AG08395 (cell line): ENCODE measurements around the gene PTPRU.

ENCODE experiments used
- DNase-seq: peaks from one replicate; pipeline ENCODE4 v3.0.0; 2012; ENCODE audit warnings: mixed read lengths, low spot score

The PTPRU gene

DNA sequence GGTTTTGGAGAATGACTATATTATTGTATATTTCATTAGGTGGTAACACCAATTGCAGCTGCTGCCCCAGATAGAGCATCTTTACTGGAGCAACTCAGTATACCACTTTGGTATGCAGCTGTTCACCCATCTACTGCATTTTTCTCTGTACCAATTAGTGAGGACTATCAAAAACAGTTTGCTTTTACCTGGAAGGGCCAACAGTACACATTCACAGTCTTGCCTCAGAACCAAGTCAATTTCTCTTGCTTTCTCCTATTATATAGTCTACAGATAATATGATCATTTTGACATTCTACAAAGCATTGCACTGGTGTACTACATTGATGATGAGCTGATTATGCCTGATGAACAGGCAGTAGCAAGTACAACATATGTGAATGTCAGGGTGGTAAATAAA is 99.3 kb downstream of the PTPRU start:
- no peak for DNase-seq

DNA sequence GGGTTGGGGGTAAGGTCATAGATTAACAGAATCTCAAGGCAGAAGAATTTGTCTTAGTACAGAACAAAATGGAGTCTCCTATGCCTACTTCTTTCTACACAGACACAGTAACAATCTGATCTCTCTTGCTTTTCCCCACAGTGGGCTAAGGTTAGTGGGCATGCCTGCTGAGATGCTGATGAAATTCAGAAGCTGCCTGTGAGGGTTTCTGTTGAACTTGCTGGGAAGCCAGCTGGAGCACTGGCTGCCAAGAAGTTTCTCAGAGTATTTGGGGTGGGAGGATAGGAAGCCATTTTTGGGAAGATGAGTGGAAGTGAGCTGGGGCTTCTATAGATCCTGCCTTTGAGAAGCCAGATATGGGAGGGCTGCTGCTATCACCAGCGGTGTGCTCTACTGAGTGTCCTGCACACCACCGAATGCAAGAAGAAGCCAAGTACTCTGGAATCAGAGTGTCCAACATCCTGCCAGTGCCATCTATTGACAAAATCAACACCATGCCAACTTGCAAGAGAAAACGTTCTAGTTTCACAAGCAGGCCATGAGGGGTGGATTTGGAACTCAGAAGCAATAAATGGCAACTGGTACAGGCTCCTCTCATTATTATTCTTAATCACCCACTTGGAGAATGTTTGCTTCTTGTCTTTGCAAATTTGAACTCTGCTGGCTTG is 102.7 kb downstream of the PTPRU start:
- no peak for DNase-seq

DNA sequence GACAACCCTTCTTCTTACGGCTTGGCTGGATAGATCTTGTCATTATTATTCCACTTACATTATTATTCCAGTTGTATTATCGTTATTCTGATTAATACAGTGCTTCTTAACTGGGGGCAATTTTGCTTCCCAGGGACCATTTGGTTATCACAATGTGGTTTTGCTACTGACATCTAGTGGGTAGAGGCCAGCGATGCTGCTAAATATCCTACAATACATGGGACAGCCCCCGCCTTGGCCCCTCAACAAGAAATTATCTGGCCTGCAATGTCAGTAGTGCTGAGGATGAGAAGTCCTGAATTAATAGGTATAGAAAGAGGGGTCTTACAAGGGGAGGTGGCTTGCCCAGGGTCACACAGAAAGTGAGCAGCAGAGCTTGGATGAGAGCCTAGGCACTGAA is 105.6 kb downstream of the PTPRU start:
- no peak for DNase-seq

DNA sequence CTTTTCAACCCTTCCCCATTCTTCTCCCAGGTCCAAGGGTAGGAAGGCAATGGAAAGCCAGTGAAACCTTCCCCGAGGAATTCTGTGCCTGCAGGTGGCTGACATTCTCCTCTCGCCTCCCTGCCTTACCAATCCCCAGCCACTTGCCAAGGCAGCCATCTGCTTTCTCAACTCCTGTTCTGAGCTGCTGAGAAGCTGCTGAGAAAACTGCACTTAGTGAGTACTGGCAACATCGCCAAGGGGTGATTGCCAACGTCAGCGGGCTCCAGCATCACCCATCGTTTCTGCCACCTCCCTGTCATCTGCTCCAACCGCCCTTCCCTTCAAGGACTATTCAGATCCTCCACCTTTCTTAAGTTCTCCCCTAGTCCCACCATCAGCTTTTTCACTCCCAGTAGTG is 106.0 kb downstream of the PTPRU start:
- no peak for DNase-seq

DNA sequence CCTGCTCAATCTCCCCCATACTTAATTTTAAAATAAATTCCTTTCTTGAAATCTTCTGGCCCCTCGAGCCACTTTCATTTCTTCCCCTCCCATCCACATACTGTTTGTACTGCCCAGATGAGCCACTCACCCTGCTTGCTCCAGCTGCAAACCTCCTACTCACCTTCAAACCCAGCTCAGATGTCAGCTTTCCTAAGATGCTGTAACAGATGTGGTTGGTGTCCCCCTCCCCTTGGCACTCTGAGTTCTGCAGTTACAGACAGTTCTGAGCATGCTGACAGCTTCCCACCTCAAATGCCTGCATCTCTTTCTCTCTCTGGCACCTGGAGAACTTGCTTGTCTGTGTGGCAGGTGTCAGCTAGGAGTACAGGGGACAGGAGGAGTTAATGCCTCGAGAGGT is 106.7 kb downstream of the PTPRU start:
- DNase-seq, result no peak

DNA sequence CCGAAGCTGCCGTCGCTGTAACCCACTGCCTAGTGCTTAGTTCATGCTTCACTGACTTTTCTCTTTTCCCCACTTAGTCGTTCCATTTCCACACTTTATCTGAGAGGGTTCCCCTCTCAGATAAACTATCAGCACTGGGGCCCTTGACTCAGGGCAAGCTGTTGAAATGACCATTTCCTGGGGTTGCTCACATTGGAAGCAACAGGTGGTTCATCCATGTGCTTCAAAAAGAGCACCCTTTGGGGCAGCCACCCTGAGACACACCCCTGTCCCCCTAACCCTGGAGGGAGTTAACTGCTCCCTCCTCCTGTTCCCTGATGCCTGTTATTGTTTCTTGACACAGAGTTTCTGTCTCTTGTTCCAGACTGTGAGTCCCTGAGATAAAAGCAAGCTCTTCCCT is 107.2 kb downstream of the PTPRU start:
- DNase-seq, result no peak

DNA sequence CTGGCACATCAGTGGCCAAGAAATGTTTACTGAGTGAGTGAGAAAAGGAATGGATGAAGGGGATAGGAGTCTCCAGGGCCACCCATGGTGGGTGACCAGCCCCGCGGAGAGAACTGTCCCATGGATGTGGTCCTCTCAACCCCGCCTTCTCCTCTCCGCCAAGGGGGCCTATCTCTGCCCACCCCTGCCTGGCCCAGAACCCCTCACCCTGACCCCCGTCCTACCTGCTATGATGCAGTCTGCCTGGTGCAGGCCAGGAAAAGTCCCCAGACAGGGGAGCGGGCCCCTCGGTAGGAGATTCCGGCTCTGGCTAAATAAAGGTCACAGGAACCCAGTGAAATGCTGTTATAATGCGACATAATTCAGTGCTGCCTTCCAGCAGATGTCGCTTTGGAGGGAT is 107.6 kb downstream of the PTPRU start:
- no peak for DNase-seq

DNA sequence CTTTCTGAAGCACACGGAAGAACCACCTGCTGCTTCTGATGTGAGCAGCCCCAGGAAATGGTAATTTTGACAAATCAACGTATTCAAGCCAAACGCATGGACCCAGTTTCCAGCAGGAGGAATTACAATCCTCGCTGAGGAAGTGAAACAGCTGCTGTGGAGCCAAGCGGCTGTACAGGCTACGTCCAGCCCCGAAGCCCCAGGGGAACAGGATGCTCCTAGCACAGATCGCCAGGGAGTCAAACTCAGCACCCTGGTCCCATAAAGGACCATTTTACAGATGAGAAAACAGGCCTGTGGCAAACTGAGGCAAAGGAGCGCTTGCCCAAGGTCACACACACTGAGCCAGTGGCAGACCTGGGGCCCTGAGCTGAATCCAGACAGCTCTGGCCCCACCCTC is 108.0 kb downstream of the PTPRU start:
- no peak for DNase-seq

DNA sequence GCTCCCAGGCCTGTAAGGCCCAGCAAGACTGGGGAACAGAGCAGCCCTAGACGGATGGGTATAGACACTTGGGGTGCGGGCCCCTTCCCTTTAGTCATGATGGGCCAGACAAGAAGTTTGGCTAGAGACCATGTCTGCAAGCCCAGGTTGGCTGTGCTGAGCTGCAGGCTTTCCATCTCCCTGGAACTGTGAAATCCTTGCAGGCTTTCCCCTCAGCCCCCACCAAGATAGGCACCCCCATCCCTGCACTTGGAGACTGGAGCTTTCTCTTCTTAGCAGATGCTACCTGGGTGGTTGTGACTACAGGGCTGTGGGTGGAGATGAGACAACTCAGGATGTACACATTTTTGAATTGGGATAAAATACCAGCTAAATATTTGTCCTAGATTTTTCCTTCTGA is 110.3 kb downstream of the PTPRU start:
- no peak for DNase-seq

DNA sequence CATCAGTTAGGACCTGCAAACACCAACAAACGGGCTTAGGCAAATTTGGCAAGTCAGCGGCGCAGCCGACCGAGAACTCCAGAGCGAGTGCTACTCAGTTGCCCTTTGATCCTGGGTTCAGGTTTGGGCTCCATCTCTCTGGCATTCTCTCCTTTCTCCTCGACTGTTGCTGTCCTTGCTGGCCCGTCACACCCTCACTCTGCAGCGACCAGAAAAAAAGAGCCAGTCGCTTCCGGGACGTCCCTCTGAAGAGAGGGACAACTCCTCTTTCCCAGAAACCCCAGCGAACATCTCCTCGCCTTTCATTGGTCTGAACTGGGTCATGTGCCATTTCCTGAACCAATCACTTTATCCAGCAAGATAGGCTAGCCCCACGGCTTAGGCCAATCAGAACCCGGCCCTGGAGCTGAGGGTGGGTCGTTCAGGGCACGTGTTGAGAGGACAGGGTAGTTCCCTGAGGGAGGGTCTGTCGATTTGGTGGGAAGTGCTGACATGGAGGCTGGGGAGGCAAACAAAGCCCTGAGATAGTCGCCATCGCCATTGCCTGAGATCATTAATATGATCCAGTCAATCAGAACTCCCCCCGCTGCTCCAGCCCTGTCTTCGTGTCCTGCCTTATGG is 113.7 kb downstream of the PTPRU start:
- DNase-seq, result no peak

DNA sequence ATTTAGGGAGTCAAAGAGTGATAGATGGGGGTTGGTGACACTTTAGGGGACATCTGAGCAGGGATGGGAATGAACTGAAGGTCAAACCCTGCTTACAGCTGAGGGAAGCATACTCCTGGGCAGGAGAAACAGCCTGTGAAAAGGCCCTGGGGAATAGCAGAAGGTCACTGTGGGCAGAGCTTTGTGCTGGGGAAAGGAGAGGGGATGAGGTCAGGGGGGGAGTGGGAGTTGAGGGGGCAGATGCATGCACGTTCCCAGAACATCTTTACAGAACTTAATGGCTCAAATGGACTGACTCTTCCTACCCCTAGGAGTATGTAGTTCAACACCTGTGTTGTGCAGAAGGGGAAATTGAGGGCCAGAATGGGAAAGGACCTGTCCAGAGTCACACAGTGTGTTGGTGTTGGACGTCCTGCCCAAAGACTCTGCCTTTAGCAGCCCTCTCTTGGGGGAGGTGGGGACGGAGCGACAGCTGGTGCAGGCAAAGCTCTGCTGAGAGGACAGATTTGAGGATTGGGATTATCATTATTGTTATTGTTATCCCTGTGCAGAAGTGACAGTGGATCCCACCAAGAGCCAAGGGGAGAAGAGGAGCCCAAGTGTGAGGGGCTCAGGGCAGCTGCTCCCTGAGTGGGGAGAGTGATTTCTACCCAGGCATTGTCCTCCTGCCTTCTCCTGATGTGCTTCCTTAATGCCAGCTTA is 116.5 kb downstream of the PTPRU start:
- no peak for DNase-seq

DNA sequence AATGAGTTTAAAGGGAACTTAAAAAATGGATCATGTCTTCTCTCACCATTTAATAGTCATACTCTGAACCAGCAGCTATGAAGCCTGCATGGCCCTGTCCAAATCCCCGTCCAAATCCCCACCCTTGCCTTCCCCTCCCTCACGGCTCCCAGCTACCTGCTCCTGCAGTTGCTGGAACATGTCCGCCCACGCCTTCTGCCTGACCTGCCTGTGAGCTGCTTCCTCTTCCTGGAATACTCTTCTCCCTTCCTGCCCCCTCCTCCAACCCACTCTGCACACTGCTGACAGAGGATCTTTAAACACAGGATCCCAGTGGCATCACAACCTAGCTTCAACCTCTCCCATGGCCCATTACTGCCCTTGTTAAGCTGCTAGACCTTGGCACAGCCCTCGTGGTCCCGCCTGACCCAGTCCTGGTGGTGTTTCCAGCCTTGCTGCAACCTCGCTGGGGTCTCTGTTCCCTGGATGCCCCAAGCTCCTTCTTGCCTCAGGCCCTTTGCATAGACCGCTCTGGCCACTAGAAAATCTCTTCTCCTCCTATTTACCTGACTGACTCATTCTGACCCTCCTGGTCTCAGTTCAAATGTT is 118.3 kb downstream of the PTPRU start:
- no peak for DNase-seq

DNA sequence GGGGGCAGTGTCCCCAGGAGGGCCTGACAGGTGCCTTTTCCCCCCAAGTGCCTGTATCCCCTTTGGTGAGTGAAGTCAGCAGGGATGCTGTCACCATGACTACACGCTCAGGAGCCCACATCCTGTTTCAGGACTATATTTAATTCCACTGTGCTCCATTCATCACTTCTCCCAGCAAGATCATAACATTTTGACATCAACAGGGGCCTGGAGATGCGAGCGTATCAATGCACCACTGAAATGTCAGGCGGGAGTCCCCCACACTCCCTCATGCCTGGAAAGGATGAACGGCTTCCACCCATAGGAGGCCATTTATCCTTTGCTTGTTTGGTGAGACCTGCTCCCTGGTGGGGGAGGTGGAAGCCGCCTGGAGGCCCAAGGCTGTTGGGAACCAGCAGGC is 119.1 kb downstream of the PTPRU start:
- DNase-seq, result no peak

DNA sequence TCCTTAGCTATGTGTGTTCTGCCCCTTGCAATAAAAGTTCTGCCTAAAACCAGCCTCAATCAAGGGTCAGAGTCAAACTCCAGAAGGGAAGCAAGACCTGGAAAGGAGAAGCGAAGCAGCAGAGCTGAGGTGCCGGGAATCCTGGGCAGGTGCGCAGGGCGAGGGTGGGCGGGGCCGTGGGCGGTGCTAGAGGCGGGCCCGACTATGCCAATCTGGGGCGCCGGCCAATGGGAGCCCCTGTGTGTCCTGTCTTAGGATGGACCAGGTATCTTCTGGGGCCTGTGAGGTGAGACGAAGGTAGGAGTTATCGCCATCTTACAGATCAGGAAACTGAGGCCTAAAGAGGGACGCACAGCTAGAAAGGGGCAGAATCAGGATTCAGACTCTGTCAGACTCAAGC is 120.3 kb downstream of the PTPRU start:
- no peak for DNase-seq

DNA sequence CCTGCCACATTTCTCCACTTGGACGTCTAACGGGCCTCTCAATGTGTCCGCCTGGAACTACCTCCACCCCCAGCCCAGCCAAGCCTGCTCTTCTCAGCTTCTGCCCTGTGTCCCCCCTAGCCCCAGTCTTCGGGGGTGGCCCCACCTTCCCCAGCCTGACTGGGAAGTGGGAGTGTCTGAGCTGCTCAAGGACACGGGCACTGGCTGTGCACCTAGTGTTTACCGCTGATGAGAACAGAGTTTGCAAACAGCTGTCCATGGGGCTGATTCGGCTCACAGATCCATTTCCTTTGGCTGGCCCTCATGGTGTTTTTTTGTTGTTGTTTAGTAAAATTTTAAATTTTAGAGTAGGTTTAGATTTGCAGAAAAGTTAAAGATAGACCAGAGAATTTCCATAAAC is 121.1 kb downstream of the PTPRU start:
- no peak for DNase-seq

DNA sequence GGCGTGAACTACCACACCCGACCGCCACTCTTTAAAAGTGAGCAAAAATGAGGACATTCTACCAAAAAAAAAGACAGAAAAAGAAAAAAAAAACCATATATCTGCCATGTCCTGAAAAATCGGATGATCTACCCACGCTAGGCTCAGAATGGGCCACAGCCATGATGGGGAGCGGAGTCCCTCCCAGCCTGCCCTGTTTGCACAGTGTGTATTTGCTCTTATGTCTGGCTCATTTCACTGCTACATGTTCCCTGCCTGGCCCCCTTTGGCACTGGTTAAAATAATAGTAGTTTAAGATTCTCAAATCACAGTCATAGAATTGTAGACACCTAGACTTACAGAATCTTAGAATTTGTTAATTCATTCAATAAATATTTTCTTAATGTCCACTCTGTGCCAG is 121.9 kb downstream of the PTPRU start:
- no peak for DNase-seq

DNA sequence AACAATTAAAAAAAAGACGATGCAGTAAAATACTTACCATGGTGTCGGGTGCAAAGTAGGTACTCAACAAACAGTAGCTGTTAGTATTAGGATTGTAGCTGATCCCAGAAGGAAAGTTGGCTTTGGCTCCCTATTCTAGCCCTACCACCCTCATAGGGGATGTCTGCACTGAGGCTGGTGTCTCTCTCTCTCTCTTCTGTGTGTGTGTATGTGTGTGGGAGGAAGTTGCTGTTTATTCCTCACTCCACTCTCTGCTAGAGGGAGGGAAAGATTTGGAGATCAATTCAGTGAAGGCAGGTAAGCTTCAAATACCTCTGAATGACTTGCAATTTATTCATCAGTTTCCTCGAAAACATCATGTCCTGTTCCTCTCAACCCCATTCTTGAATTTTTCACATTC is 124.4 kb downstream of the PTPRU start:
- no peak for DNase-seq

DNA sequence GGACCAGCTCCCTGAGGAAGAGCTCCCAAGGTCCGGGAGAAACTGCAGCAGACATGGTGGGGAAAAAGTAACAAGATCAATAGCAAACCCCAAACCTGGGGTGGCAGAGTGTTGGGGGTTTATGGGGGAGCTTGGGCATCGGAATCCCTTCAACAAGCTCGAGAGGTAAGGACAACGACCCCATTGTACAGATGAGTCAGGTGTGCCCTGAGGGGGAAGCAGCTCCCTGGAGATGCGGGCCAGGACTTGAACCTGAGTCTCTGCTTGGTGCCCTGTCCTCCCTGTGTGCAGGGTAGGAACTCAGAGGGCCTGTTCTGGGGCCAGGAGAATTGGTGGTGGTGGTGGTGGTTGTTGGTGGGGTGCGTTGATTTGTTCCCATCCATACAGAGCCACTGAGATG is 125.4 kb downstream of the PTPRU start:
- DNase-seq, result no peak

DNA sequence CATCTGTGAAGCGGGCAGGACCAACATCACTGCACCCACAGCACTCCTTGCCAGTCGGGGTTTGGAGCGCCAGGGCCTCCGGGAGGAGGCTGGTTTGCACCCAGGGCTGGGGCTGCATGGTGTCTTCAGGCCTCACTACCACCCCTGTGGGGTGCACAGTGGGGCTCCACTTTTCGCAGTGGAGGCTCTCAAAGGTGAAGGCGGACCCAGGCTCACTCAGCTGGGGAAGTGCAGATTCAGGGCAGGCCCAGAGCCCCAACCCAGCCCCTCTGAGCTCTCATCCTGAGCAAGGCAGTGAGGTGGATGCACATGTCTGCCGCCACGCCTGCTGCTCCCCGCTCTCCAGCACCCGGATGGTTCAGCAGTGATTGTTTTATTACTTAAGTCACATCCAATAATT is 125.8 kb downstream of the PTPRU start:
- DNase-seq, result no peak

DNA sequence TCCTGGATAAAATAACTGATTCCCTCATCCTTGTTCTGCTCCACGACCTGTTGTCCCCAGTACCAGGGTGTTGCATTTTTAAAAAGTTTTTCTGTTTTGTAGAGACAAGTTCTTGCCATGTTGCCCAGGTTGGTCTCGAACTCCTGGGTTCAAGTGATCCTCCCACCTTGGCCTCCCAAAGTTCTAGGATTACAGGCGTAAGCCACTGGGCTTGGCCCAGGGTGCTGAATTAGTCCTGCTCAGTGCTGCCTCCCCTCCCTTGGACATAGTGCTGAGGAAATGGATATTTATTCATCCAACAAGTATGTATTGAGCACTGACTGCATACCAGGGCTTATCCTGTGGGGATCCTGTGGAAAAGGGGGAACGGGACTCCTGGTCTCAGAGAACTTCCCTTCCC is 126.4 kb downstream of the PTPRU start:
- no peak for DNase-seq

DNA sequence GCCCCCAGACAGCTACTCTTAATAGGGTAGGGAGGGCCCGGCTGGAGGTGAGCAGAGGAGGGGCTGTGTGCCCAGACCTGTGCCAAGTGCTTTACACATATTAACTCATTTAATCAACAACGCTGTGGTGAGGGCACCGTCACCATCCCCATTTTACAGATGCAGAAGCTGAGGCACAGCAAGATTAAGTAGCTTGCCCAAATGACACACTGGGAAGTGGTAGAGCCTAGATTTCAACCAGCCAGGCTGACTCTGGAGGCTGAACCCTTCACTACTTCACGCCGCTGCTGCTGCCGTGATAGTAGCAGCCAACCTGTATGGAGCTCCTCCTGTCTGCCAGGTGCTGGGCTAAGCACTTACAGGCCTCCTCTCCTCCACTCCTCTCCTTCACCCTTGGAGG is 127.2 kb downstream of the PTPRU start:
- DNase-seq, result no peak

DNA sequence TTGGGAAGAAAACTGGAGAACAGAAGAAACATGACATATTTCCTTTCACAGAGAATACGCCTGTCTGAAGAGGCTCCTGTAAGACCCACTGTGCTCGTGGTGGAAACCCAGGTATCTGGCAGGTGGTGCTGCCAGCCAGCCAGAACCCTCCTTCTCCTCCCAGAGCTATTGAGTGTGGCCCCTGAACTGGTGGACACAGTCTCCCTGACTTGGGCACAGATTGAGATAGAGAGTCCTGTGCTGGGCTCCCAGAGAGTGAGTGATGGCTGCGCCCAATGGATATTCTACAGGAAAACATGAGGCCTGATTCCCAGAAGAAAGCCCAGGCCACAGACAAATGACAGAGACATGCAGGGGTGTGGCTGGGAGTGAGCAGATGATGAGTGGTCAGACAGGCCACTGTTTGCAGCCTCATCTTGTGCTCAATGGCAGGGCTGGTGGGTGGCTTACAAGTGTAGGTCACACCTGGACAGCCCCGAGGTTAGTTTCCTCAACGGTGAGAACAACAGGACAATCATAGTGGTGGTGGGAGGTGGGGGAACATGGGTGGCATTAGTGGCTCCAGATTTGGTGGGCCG is 127.9 kb downstream of the PTPRU start:
- no peak for DNase-seq
